NCI-H2081 treated with DMSO at 0.1 percent for 48 hours (cell line): ENCODE data around the gene PAPPA2.

ENCODE experiments used
- DNase-seq: peaks from one replicate; lab custom pipeline; 2025; lab: John Stamatoyannopoulos, UW

The PAPPA2 gene

DNA sequence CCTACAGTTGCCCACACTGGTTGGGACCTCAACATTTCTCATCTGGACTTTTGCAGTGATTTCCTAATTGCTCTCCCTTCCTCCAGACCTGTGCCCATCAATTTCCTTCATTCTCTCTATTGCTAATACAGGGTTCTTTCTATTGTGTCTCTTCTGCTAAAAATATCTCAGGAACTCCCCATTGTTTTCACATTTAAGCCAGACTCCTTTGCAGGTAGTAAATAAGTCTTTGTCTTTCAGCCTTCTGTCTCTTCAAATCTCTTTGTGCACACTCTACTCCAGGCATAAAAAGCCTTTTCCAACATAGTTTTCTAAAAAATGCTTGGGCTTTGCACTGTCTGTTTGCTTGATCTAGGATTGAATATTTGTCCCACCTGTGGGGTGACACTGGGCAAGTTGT lies 340.6 kb downstream of the PAPPA2 start:
- DNase-seq = no peak

DNA sequence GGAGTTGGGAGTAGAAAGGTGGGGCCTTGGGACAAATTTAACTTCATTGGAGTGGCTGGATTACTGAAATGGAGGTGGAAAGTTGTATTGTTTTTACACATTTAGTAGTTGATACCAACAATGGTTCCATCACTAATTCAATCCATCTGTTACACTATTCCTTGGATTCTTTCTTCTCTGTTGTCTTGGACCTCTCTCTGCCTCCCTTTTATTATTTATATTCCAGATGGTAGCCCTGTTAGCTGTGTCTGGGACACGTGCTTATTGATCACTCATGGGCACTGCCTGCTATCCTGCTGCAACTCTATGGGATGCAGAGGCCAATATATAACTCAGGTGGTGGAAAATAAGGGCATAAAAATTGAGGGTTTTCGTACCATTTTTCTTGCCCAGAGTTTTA lies 346.3 kb downstream of the PAPPA2 start:
- no peak for DNase-seq

DNA sequence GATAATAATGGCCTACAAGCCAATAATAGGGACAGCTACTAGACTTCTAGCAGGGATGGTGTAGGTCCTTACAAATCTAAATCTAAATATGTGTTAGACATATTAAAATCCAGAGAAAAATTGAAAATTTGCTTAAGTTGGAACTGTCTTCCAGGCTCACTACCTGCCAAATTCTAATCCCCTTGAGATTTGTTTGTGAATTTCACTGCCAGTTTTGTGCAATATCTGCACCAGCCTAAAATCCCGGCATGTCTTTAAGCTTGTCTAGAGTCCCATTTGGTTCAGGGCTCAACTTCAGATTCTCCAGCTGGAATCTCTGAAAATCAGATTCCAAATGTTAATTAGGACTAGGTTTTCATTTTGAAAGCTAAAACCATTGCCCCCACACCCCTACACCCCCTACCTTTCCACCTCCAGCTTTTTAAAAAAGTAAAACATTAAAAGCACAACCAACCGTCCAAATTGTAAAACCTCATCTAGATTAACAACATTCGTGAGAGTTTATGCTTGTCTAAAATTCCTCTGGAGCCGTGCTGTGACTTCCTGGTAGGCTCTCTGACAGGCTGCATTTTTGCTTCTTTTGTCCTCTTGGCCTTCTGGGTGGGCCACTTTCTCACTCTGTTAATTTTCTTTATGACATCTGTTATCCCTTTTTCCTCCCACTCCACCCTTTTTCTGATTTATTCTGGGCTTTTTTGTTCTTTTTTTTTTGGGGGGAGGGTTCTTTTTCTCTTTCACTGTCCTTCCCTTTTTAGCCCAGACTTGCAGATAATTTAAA lies 348.7 kb downstream of the PAPPA2 start:
- DNase-seq = no peak

DNA sequence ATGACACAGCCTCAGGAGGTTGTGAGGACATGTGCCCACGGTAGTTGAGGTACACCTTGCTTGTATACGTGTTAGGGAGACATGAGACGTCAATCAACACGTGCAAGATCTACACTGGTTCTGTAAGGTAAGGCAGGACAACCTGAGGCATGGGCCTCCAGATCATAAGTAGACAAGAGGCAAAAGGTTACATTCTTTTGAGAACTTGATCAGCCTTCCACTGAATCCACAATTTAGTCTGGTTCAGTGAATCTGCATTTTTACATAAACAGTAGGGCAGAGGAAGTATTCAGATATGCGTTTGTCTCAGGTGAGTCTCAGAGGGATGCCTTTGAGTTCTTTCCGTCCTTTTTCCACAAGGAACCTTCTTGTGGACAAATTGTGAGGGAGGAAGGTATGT lies 352.6 kb downstream of the PAPPA2 start:
- no peak for DNase-seq

DNA sequence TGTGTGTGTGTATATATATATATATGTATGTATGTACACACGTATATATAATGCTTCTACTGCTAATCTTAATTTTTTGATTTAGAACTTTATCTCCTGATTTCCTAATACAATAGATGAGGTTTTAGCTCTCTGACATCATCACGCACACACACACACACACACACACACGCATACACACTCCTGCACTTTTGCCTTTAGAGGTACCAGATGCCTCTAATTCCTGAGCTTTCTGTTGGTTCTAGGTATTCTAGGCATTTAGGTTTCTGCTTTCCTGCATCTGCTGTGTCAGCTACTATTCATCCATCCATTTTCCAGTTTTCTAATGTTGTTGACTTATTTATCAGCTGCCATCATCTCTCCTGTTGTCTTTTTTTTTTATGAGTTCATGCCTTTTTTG lies 353.3 kb downstream of the PAPPA2 start:
- DNase-seq = no peak

DNA sequence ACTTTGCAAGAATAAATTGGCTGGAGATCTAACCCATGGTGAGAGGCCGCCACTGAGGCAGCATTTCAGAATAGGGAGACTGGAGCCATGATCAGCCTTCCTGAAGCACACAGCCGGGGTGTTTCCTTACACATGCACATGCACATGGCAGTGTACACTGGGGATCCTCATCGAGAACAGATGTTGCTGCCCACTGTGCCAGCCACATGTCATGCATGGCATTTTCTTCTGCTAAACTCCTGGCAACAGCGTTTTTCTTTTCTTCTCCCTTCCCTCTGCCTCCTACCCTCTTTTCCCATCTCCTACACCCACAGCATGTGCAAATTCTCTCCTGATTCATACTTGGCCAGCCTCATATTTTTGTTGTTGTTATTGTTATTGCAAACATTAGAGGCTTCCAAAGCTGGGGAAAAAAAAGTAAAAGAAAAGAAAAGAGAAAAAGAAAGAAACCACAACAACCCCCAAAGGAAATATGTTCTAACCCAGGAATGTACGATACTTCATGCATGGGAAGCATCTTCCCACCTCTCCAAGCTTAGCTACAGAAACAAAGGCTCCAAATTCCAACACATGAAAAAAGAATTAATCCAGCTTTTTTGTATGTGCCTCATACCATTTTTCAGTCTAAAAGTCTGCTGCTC lies 357.5 kb downstream of the PAPPA2 start:
- no peak for DNase-seq

DNA sequence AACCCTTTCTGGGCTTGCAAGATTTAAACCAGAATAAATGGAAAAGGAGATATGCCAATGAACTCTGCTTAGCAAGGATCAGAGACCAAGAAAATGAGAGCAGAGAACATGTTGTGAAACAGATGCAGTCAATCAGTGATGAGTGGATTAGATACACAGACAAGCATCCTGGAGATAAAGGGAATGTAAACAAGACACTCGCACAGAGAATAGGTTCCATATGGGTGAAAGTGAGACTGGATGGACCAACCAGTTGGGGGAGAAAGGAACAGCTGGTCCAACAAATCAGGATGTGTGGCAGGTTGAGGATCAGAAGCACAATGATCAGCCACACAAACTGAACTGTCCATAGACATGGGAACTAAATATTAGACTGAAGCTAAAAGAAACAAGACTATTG lies 363.3 kb downstream of the PAPPA2 start:
- DNase-seq = peak; percentile 19

DNA sequence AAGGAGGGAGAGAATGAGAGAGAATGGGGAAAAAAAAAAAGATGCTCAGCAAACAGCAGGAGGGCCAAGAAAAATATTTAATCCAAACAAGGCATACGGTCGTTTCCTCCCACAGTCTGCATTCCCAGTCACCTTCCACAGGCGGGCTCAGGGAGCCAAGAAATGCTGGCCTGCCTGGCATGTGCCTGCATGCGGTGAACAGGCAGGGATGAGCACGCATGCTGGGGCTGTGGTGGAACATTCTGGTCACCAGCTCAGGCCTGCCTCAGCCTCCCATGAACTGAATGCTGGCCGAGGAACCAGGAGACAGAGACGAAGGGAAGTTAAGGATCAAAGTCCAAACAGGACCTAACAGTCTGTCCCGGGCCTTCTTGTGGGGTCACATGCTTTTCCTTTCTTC lies 366.3 kb downstream of the PAPPA2 start:
- no peak for DNase-seq

DNA sequence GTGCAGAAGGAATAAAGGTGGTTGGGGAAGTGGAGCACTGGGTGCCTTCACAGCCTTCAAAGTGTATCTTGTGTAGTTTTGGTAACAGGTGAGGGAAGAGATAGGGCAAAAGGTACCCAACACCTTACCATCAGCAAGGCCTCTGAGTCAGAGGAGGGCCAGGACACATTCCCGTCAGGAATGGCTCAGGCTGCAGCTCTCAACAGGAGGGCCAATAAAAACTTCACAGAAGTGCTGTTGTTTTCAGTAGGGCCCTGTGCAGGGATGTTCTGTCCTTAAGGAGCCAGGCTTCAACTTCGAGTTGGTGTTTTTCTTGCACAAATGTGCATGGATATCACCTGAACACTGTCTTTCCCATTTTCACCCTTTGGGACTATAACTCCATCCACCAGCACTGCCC lies 368.2 kb downstream of the PAPPA2 start:
- no peak for DNase-seq

DNA sequence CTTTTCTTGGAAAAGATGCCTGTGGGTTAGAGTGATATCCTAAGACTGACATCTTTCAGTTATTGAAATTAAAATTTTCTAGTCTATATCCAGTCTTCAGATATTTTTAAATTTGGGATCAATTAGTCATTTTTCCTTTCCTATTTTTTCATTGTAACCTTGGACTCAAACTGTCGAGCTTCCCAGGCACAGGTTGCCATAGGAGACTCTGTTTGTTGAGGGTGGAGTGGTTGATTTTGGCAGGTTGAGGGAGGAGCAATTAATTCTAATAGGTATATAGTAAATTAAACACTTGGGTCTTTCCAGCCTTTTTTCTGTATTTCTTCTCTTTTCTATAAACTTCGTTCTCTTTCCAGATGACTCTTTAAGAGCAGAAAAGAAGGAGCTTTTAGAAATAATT lies 374.7 kb downstream of the PAPPA2 start:
- DNase-seq = no peak

DNA sequence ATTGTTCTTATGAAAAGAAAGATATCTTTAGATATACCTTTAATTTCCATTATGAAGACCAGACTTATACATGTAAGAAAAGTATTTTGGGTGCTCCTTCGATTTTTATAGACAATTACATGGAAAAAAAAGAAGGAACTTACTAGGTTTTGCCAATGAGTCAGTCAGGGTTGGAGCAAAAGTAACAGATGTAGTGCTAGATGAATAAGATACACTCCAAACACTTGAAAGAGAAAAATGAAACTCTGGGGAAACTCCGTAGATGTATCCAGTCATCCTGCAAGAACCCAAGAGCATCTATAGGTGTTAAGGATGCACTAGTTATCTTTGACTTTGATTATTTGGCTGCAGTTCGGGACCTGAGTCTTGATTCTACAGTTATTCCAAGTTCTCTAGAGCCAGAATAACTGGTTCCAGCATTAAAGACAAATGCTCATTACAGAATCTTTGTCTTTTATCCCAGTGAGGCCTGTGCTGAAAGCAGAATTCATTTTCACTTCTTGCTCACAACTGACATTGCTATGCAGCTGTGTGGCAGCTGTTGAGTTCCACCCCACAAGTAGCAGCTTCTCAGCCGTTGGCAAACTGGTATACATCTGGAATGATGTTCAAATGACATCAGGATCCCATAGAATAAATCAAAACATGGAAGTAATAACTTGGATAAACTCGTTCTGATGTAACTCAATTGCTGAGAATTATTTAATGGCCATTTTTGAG lies 375.5 kb downstream of the PAPPA2 start:
- no peak for DNase-seq

DNA sequence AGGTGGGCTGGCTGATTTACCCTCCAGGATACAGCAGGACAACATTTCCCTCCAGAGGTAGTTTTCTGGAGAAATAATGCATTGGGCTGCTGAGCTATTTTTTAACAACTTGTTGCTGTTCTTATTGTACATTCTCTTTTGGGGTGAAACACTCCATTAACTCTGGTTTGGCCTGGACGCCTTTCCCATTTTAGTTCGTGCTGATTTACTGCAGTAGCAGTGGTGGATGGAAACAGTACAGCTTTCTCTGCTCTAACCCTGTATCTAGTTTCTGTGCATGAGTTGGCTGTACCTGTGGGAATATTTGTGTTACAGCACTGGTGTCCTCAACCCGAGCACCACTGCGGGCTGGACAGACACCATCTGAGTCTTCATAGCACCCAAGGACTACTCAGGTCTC lies 376.2 kb downstream of the PAPPA2 start:
- no peak for DNase-seq

DNA sequence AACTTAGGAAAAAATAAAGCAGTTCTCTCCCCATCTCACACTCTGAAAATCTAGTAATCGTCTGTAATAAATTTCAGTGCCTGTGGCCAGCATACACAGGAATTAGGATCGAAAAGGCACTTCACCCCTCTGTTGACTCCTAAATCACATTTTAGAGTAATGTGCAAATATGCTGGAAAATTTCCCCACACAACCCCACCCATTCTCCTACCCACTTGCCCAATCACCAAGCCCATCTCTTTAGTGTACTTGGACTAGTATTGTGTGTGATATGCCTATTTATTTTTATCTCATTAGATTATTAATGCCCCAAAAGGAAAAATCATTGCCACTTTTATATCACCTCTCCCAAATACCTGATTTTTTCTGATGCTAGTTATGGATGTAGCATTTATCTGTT lies 378.3 kb downstream of the PAPPA2 start:
- no peak for DNase-seq

DNA sequence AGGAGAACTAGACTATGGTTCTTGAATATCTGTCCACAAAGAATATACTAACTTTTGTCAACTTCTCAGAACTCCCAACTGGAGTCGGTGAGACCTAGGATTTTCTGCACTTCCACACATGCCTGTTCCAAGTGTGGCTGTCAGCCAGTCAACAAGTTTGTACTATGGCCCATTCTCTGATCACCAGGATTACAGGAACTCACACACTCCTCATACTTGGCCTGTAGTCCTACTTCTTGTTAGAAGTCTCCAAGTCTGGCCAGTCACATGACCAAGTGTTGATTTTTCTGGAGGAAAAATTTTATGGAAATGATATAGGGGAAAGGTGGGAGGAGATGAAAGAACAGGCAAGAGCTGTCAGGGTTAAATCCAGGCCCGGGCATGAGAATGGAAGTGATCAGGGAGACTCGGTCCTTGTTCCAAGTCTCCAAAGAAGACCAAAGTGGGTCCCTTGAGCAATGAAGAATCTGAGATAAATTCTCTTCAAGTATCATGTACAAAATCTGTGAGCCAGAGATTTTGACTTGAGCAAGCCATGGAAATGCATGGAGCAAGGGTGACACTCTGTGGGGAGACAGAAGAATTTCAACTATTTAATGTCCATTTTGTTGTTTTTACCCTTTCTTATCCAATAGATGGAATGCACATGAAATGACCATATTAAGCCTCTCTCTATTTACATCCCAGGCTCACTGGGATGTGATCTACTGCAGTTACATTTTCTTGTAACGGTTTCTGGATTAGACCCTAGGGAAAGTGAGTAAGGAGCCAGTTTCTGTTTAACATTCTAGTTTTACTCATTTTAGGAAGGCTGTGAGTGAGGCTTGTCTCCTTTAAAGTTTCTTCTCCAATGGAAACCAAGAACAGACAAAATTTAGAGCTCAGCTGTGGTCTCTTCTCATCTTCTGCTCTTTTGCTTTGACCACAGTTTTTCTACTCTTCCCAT lies 380.6 kb downstream of the PAPPA2 start:
- no peak for DNase-seq

DNA sequence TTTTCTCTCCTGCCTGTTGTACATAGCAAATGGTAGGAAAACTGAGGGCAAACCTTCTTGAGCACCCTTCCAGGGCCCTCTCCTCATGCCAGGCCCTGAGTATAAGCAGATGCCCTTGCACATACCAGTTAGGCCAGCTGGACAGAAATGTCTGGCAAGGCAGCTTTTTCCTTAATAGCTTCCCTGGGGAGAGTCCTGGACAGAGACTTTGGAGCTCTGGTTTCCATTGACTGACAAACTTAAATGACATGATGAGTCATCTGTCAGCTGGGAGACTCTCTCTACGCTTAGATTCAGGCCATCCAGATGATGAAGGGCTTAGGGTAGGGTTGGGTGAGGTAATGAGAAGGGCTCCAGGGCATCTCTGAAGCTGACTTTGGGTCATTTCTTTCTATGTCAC lies 384.1 kb downstream of the PAPPA2 start:
- no peak for DNase-seq

DNA sequence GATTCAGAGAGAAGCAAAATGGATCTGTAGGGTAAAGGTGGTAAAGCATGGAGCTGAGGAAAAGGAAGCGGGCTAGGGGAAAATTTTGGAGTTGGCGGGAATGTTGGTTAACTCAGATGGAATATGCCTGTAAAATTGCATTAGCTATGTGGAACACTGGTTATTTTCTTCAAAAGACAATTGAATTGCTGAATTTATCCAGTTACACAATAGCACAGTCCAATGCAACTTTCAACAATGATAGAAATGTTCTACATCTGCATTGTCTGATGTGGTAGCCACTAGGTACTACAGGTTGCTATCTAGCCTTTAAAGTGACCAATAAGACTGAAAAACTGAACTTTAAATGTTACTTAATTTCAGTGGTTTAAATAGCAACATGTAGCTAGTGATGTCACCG lies 386.3 kb downstream of the PAPPA2 start:
- no peak for DNase-seq

DNA sequence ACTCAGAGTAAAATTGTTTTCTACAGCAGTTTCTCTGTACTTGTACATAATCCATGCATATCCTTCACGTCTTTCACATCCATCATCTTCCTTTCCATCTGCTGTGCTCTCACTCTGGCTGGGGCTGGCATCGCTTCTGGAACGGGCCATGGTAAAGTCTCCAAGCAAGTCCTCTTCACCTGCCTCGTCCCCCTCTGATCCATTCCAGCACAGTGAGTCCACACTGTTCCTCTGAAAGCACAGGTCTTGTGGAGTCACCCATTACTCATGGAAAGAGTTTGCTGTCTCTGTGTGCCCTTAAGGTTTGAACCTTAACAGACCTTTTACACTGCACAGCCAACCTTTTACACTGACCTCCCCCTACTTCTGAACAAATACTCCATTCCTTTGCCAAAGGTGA lies 387.9 kb downstream of the PAPPA2 start:
- no peak for DNase-seq

DNA sequence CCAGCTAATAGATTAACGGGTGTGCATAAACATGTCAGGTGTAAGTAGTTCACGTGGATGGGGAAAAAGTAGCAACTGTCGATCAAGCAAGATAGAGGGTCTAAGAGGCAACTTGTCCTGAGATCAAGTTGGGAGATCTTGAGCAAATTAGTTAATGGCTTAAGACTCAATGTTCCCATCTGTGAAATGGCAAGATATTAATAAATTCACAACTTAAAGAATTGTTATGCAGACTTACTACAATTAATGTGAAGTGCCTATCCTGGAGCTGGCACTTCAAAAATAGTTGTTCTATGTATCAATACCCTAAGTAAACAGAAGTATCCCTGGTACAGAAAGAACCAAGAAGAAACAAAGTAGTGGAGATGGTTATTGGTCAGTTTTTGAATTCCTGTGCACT lies 389.1 kb downstream of the PAPPA2 start:
- no peak for DNase-seq

DNA sequence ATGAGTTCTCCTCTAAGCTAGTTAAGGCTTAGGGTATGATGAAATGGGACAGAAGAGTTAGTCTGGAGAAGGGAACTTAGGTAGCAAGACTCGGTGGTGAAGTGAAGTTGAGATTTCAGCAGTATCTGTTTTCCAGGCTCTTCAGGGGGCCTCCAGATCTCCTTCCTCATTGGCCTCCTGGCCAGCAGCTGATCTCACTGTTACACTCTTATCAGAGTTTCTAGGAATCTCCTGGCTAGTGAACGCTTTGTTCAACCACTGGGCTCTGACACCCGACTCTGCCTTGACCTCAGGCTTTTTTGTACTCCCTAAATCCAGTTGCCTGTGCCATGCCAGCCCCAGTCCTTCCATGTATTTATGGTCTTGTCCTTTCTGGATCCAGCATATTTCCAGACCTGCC lies 390.5 kb downstream of the PAPPA2 start:
- DNase-seq = no peak

DNA sequence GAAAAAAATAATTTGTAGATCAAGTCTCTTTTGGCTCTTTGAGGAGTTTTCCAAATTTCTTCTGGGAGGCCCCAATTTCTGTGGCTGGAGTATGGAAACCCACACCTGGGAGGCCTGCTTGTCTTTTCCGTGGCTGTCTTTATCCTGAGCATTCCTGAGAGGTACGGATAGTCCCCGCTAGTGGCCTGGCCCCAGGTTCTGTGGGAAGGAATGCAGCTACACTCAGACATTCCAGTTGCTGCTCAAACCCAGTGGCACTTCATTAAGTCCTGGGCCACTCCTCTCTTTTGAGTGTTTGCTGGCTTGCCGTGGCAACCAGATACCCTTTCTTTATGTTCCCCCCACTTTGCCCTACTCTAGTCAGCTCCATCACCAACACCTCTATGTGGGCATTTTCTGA lies 391.1 kb downstream of the PAPPA2 start:
- no peak for DNase-seq

DNA sequence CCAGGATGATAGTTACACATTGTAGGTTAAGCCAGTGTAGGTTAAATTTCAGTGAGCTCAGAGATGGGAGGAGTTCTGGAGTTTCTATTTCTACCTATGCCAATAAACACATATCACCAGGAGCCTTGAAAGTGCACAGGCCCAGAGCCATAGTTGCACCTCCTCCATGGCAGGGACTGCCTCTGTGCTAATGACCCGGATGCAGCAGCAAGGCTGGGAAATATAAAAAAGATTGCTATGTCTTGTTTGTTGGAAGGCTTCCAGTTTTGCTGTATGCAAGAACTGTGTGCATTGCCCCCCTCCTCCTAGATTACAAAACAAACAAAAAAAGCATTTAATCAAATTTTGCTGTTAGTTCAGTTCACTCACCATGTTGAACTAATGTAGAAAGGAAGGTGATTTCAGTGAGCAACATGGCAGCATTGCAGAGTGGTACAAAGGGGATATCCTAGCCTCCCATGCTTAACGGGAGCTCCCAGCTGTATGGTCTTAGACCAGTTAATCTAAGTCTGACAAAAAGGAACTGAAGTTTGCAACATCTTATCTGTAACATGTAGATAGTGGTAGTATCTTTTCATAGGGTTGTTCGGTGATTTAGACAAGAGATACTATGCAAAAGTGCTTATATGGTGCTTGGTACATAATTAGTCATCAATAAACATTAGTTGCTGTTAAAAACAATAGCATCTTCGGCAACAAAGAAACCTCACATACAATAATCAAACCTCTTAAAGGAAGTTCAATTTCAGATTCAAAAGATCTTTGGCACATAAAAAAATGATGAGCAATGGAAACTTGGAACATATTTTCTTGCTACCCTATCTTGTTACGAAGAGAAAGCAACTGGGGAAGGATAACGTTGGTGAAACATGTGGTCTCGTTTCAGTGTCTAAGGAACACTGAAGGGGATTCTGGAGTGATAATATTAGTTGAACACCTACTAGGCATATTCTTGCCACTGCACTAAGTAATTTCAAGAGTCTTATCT lies 392.1 kb downstream of the PAPPA2 start:
- DNase-seq = peak; percentile 80
